Articular chondrocyte of knee joint (primary cell): ENCODE measurements around the gene EFNA4. TPM values are rescaled to one million over a fixed set of nuclear protein-coding genes. Genes with fewer than 3 reads are reported as not detected.

Experiments
- total RNA-seq: library from RNA; depleted of rRNA; stranded (reverse); fragments of >200 nt; gene quantifications from 2 replicates; pipeline ENCODE4 v1.2.3, GENCODE V29; 2012

EFNA4 gene
- 3.0 and 3.7 TPM in 2 replicates for total RNA-seq

GRCh38 chr1:155063550-155064110 is at the start of gene EFNA4:
Gene EFNA4 (plus strand): TSS chr1:155063740. CDS start chr1:155063824, 84 bp downstream.

GRCh38 chr1:155033524-155033923 is 30.0 kb upstream of the EFNA4 start, which contains the start of the genes DCST1 and DCST2:
Gene DCST1 (plus strand): TSS chr1:155033824. CDS start chr1:155034037, 213 bp downstream.
Gene DCST2 (minus strand): TSS chr1:155033781. CDS start chr1:155033701, 80 bp downstream.

GRCh38 chr1:155050560-155051341 is 12.8 kb upstream of the EFNA4 start, which contains the start of gene ADAM15:
Gene ADAM15 (plus strand): TSS chr1:155051316. CDS start chr1:155051387, 71 bp downstream.

GRCh38 chr1:155078469-155079209 is 15.1 kb downstream of the EFNA4 start, which contains the start of gene EFNA3:
Gene EFNA3 (plus strand): TSS chr1:155078837. CDS start chr1:155078942, 105 bp downstream.

Other genes starting within 250 kb of the EFNA4 start
- gene KCNN3, start 193.5 kb upstream of the EFNA4 start, total RNA-seq = under 0.01 and 0.11 TPM in 2 replicates
- 8.4 and 9.5 TPM in 2 replicates for gene PMVK, start 127.0 kb upstream of the EFNA4 start, total RNA-seq
- 35.8 and 36.8 TPM in 2 replicates for gene PBXIP1, start 107.6 kb upstream of the EFNA4 start, total RNA-seq
- 11.6 and 13.8 TPM in 2 replicates for gene PYGO2, start 102.0 kb upstream of the EFNA4 start, total RNA-seq
- gene SHC1, start 93.0 kb upstream of the EFNA4 start, total RNA-seq = 211 and 219 TPM in 2 replicates
- 31.5 and 40.9 TPM in 2 replicates for gene CKS1B, start 89.1 kb upstream of the EFNA4 start, total RNA-seq
- 13.1 and 13.6 TPM in 2 replicates for gene FLAD1, start 80.4 kb upstream of the EFNA4 start, total RNA-seq
- not detected in 2 replicates for gene LENEP, start 70.2 kb upstream of the EFNA4 start, total RNA-seq
- 14.4 and 20.6 TPM in 2 replicates for gene ZBTB7B, start 60.9 kb upstream of the EFNA4 start, total RNA-seq
- 0.11 TPM in 1 of 2 replicates, not detected in the other for gene DCST2, start 30.0 kb upstream of the EFNA4 start, total RNA-seq
- gene DCST1, start 29.9 kb upstream of the EFNA4 start, total RNA-seq = not detected in 2 replicates
- gene ADAM15, start 12.4 kb upstream of the EFNA4 start, total RNA-seq = 82.4 and 87.7 TPM in 2 replicates
- gene EFNA3, start 15.1 kb downstream of the EFNA4 start, total RNA-seq = 0.65 and 1.6 TPM in 2 replicates
- gene EFNA1, start 64.1 kb downstream of the EFNA4 start, total RNA-seq = 1.9 and 5.2 TPM in 2 replicates
- gene SLC50A1, start 72.1 kb downstream of the EFNA4 start, total RNA-seq = 37.9 and 46.4 TPM in 2 replicates
- 19.2 and 39.6 TPM in 2 replicates for gene DPM3, start 76.8 kb downstream of the EFNA4 start, total RNA-seq
- 96.1 and 111 TPM in 2 replicates for gene KRTCAP2, start 109.6 kb downstream of the EFNA4 start, total RNA-seq
- gene TRIM46, start 110.1 kb downstream of the EFNA4 start, total RNA-seq = 2.0 and 3.5 TPM in 2 replicates
- gene THBS3, start 144.2 kb downstream of the EFNA4 start, total RNA-seq = 47.7 and 72.1 TPM in 2 replicates
- gene MTX1, start 145.0 kb downstream of the EFNA4 start, total RNA-seq = 33.8 and 37.4 TPM in 2 replicates
- gene ENTREP3, start 191.7 kb downstream of the EFNA4 start, total RNA-seq = 4.2 and 6.4 TPM in 2 replicates
- 33.8 and 43.6 TPM in 2 replicates for gene SCAMP3, start 198.6 kb downstream of the EFNA4 start, total RNA-seq
- gene CLK2, start 209.8 kb downstream of the EFNA4 start, total RNA-seq = 26.0 and 27.6 TPM in 2 replicates
- 0.78 and 1.1 TPM in 2 replicates for gene HCN3, start 213.7 kb downstream of the EFNA4 start, total RNA-seq
- gene PKLR, start 237.7 kb downstream of the EFNA4 start, total RNA-seq = 0.13 TPM in 1 of 2 replicates, not detected in the other
- gene FDPS, start 245.1 kb downstream of the EFNA4 start, total RNA-seq = 93.6 and 110 TPM in 2 replicates